ENCODE data around the gene LRP6.

Gene LRP6

DNA sequence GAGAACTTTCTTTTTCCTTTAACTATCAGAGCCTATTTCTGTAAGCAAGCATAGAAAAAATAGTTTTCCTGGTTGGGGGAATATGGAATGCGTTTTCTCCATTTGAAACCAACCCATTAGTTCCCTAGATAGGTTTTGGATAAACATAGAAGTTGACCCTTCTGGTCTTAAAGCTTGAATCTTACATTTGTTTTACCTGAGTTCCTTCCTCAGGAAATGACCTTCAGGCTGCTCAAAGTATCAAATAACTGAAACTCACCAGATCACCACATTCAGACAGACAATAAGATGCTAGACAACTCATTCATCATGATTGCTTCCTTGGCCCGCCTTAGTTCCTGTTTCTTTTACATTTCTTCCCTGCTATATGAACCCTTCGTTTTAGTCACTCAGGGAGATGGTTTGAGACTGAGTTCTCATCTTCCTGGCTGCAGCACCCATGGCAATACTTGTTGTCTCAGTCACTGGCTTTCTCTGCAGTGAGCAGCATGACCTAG lies 52.2 kb downstream of the LRP6 start:
- DNase-seq: no peak

GRCh38 chr12:12214201-12214600 lies 52.6 kb downstream of the LRP6 start:
- DNase-seq: no peak

GRCh38 chr12:12212769-12213168 lies 54.1 kb downstream of the LRP6 start:
- no peak for DNase-seq

DNA sequence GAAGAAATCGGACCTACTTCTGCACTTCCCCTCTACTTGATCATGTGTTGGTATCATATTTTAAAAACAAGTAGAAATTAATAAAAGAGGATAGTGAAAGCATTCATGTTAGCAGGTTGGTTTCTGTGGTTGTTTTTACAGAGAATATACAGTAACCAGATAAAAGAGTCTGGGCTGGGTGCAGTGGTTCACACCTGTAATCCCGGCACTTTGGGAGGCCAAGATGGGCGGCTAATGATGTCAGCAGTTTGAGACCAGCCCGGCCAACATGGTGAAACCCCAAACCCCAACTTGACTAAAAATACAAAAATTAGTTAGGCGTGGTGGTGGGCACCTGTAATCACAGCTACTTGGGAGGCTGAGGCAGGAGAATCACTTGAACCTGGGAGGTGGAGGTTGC lies 55.9 kb downstream of the LRP6 start:
- no peak for DNase-seq

- DNase-seq: no peak
Measured at GRCh38 chr12:12210416-12210815, 56.4 kb downstream of the LRP6 start.

- no peak for DNase-seq
Measured at GRCh38 chr12:12209675-12210074, 57.2 kb downstream of the LRP6 start.

DNA sequence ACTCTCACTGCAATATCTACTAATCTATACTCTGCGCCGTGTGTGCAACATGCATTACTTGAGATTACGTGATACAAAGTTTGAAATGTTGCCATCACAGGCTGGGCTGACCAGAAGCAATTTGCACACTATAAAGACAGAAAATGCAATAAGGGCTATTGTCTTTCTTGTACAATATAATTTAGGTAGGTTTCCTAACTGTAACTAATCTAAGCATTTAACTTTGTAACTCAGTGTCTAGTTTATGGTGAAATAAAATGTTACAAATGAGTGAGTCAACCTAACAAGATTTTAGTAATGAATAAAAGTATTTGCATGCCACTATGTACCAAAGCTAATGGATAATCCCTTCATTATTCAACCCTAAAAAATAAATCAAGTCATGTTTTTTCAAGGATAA lies 57.8 kb downstream of the LRP6 start:
- DNase-seq: no peak

- DNase-seq: no peak
Measured at GRCh38 chr12:12207746-12208145, 59.1 kb downstream of the LRP6 start.

- no peak for DNase-seq
Measured at GRCh38 chr12:12206776-12207388, 60.0 kb downstream of the LRP6 start.

- no peak for DNase-seq
Measured at GRCh38 chr12:12202747-12203146, 64.1 kb downstream of the LRP6 start.

GRCh38 chr12:12202105-12202504 lies 64.7 kb downstream of the LRP6 start:
- DNase-seq: no peak

- no peak for DNase-seq
Measured at GRCh38 chr12:12201274-12201758, 65.5 kb downstream of the LRP6 start.

- no peak for DNase-seq
Measured at GRCh38 chr12:12200363-12200762, 66.5 kb downstream of the LRP6 start.

DNA sequence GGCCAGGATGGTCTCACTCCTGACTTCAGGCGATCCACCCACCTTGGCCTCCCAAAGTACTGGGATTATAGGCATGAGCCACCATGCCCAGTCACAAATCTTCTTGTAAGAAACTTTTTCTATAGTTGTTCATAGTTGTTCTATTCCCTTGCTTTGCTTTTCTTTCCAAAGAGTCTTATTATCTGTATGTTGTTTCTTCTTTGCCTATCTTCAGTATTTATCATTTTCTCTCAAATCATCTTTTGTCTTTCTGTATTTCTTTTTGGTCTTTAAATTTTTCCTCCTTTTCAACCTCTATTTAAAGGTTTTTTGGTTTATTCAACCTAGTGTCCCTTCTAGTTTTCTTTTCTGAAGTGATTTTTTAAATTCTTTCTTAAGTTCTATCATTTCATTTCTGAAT lies 68.7 kb downstream of the LRP6 start:
- no peak for DNase-seq

GRCh38 chr12:12197128-12197527 lies 69.7 kb downstream of the LRP6 start:
- DNase-seq: no peak

DNA sequence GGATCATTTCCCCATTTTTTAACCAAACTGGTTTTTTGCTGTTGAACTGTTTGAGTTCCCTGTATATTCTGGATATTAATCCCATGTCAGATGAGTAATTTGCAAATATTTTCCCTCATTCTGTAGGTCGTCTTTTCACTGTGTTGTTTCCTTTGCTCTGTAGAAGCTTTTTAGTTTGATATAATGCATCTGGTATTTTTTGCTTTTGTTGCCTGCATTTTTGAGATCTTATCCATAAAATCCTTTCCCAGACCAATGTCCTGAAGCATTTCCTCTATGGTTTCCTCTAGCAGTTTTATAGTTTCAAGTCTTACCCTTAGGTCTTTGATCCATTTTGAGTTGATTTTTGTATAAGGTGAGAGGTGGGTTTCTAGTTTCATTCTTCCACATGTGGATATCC lies 71.3 kb downstream of the LRP6 start:
- no peak for DNase-seq

DNA sequence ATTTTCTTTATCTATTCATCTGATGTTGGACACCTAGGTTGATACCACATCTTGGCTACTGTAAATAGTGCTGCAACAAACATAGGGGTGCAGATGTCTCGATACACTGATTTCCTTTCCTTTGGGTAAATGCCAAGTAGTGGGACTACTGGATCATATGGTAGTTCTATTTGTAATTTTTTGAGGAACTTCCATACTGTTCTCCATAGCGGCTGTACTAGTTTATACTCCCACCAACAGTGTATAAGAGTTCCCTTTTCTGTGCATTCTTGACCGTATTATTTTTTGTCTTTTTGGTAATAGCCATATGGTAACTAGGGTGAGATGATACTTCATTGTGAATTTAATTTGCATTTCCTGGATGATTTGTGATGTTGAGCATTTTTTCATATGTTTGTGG lies 71.8 kb downstream of the LRP6 start:
- DNase-seq: no peak

DNA sequence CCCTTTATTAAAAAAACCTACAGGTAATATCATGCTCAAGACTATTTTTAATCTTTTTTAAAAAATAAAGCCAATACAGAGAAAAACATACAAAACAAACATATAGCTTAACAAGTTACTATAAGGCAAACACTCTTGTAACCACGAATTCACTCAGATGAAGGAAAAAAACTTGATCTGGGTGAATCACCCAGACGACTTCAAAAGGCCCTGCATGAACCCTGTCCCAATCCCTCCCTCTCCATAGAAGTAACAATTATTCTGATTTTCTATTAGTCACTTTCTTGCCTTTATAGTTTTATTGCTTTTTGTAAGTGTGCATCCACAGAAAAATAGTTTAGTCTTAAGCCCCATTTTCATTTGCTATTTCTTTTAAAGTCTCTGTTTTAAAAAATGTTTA lies 72.6 kb downstream of the LRP6 start:
- no peak for DNase-seq

GRCh38 chr12:12191008-12191407 lies 75.8 kb downstream of the LRP6 start:
- DNase-seq: no peak

DNA sequence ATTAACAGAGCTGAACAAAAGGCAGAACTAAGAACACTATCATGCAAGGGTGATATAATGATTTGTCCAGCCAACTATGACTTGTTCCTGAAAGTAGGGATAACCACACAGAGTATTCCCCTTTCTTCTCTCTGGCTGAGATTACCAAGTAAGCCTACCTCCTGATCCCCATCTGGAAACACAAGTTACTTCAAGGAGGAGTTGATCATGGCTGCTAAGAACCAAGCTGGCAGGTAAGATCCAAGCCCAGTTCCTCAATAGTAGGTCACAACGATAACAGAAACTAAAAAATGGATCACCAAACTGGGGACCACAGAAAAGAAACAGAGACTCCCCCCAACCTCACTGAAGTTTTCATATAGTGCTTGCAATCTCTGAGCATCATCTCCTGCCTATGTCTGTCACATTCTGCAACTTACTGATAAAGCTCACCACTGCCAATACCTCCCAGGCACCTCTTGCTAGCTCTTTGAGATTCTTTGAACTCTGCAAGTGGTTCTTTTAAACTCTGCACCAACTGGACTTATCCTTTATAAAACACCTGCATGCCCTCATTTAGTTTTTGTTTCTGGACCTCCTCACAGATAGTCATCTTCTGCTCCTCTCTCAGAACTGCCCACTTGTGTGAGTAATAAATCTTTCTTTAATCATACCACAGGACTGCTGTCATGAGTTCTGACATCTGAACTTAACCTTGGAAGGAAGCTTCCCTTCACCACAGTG lies 76.6 kb downstream of the LRP6 start:
- DNase-seq: no peak

GRCh38 chr12:12185414-12185813 lies 81.4 kb downstream of the LRP6 start:
- DNase-seq: no peak

GRCh38 chr12:12182703-12183365 lies 84.0 kb downstream of the LRP6 start:
- peak in 4 of 51 donors; percentile 1 to 14 (median 10) for DNase-seq

- no peak for DNase-seq
Measured at GRCh38 chr12:12181511-12181910, 85.3 kb downstream of the LRP6 start.

All from hypothalamus (tissue), 51 donors.